CD4-positive, alpha-beta T cell treated with Interleukin-2 at 100 ng/mL for 4 hours (primary cell): ENCODE results near the gene IDI1.

ENCODE experiments used
- DNase-seq: peaks from one replicate; pipeline ENCODE4 v3.0.0-alpha.2; 2020; ENCODE audit warnings: low spot score

The IDI1 gene

DNA sequence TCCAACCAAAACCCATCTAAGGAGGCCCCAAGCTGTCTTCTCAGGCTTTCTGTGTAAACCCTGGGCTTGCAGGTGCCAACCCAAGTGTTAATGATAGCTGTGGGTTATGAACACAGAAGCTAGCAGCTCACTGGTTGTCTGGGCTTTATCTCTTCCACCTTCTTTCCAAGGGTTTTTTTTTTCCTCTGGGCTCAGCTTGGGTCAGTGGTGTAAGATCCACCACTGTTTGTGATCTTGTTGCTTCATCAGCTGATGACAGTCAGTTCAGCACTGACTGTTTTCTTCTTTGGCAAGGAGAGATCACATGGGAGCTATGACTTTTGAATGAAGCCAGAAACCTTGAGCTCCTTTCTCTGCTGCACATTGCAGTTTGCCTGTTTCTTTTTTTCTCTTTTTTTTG is 56.0 kb downstream of the IDI1 start:
- DNase-seq: no peak

DNA sequence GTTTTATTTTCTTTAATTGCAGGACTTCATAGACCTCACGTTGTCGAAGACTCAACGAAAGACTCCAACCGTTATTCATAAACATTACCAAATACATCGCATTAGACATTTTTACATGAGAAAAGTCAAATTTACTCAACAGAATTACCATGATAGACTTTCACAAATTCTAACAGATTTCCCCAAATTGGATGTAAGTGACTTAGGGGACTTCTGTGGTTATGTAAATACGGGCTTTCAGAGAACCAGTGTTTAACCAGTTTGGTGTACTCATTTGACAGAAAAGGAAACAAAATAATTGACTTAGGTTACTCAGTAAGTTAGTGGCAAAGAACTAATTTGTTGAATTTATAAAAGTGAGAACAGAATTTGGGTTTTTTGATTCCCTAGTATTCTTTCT is 56.5 kb downstream of the IDI1 start:
- no peak for DNase-seq

DNA sequence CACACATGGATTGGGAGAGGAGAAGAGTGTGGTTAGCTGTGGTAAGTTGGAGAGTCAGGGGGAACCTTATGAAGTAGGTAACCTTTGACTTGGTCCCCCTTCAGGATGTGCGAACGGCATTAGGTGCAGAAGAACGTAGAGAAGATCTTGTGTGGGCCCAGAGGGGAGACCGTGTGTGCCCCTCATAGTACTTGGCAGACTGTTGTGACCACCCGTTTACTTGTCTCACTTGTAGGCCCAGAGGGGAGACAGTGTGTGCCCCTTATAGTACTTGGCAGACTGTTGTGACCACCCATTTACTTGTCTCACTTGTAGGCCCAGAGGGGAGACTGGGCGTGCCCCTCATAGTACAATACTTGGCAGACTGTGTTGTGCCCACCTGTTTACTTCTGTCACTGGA is 58.1 kb downstream of the IDI1 start:
- DNase-seq: no peak
